Gastrocnemius medialis (tissue), 4 donors: ENCODE results near the gene ST7. TPM values are rescaled to one million over a fixed set of nuclear protein-coding genes. Genes with fewer than 3 reads are reported as not detected.

Experiments
- ATAC-seq, 2 donors: fragments of 150-250 bp; one replicate each; pipeline ENCODE4 v1.9.1; 2016
- DNase-seq, 2 donors: peaks; one replicate each; pipeline ENCODE4 v3.0.0-alpha.2; 2019
- H3K27ac ChIP-seq, 4 donors: fragments of 200-600 bp; sonication (generic); 1 replicate in 1 of 4; 2 replicates in 3 of 4; pipeline ENCODE4 v1.5.1; 2016 to 2018; ENCODE audit warnings: mild to moderate bottlenecking in 2 of 4, moderate library complexity in 1 of 4
- H3K27me3 ChIP-seq, 3 donors: fragments of 200-600 bp; sonication (generic) in 2 of 3; 1 replicate in 1 of 3; 2 replicates in 2 of 3; pipeline versions ENCODE4 v1.5.1 to v1.6.0; 2016 to 2019; ENCODE audit warnings: mild to moderate bottlenecking in 1 of 3, moderate library complexity in 1 of 3
- H3K36me3 ChIP-seq, 2 donors: fragments of 200-600 bp; sonication (generic) in 1 of 2; one replicate each; pipeline ENCODE4 v1.5.1; 2017 to 2018
- H3K4me1 ChIP-seq, 2 donors: fragments of 200-600 bp; sonication (generic) in 1 of 2; one replicate each; pipeline ENCODE4 v1.5.1; 2016 to 2017; ENCODE audit warnings: mild to moderate bottlenecking in 2 of 2
- H3K4me3 ChIP-seq, 4 donors: fragments of 200-600 bp; sonication (generic) in 3 of 4; 1 replicate in 1 of 4; 2 replicates in 3 of 4; pipeline ENCODE4 v1.5.1; 2016 to 2019; ENCODE audit warnings: mild to moderate bottlenecking in 2 of 4
- H3K9me3 ChIP-seq, 3 donors: fragments of 200-600 bp; sonication (generic) in 2 of 3; 1 replicate in 1 of 3; 2 replicates in 2 of 3; pipeline ENCODE4 v1.5.1; 2016 to 2019
- POLR2A ChIP-seq, 2 donors: fragments of 450-650 bp; IDR thresholded peaks; one replicate each; pipeline ENCODE4 v1.6.1; 2017; ENCODE audit warnings: antibody characterized with exemption in 2 of 2, mild to moderate bottlenecking in 2 of 2, moderate library complexity in 2 of 2
- in situ Hi-C, 4 donors: fragments of 200-750 bp; cut with MboI; loops; one replicate each; pipeline versions ENCODE4 v1.15.0 to v1.8.0; 2017; ENCODE audit warnings: low sequenced_read_pairs in 4 of 4
- intact Hi-C: fragments of 100-400 bp; cut with DNase I; formaldehyde crosslinking; loops from one replicate; pipeline ENCODE4 v1.15.1; 2023; ENCODE audit warnings: low total_unique reads
- total RNA-seq, 4 donors: library from RNA; depleted of rRNA; stranded (reverse); fragments of >200 nt; gene quantifications; one replicate each; pipeline versions ENCODE4 v1.1.0 to v1.2.3, GENCODE V29; 2016
- TF ChIP-seq, protein P1 (sequence below), 5 experiments: fragments of 450-650 bp in 3 of 5; fragments of 200-600 bp in 2 of 5; sonication (generic) in 2 of 5; IDR thresholded peaks in 4 of 5; conservative IDR thresholded peaks in 1 of 5; 1 replicate in 4 of 5; 2 replicates in 1 of 5; pipeline ENCODE4 v1.5.1; 2016 to 2019; ENCODE audit warnings: antibody characterized with exemption in 5 of 5, mild to moderate bottlenecking in 3 of 5, moderate library complexity in 3 of 5

The ST7 gene
- total RNA-seq, 4 donors from 2014 or later: 5.5 to 14.5 (median 11.9) TPM

GRCh38 chr7:117134889-117135552, 181.7 kb downstream of the ST7 start:
- no peaks in the 10 kb centered on the region for H3K9me3 ChIP-seq
- in situ Hi-C loops: no loop called here
- DNase-seq (no peak), ATAC-seq (no peak)
- no peaks in the 10 kb centered on the region for H3K27me3 ChIP-seq
- TF ChIP-seq, protein P1, sequence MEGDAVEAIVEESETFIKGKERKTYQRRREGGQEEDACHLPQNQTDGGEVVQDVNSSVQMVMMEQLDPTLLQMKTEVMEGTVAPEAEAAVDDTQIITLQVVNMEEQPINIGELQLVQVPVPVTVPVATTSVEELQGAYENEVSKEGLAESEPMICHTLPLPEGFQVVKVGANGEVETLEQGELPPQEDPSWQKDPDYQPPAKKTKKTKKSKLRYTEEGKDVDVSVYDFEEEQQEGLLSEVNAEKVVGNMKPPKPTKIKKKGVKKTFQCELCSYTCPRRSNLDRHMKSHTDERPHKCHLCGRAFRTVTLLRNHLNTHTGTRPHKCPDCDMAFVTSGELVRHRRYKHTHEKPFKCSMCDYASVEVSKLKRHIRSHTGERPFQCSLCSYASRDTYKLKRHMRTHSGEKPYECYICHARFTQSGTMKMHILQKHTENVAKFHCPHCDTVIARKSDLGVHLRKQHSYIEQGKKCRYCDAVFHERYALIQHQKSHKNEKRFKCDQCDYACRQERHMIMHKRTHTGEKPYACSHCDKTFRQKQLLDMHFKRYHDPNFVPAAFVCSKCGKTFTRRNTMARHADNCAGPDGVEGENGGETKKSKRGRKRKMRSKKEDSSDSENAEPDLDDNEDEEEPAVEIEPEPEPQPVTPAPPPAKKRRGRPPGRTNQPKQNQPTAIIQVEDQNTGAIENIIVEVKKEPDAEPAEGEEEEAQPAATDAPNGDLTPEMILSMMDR (IDR thresholded peaks at IDR 0.05 in 4 of 5, conservative IDR thresholded peaks at IDR 0.05 in 1 of 5): no peak
- TF ChIP-seq POLR2A (IDR thresholded peaks at IDR 0.05): no peak
- H3K36me3 ChIP-seq: peaks cover 0 to 12% of the 10 kb centered on the region in 2 donors
- no peak overlapping the region for H3K4me3 ChIP-seq
- H3K27ac ChIP-seq: no peak overlapping the region
- intact Hi-C loops: no loop called here
- H3K4me1 ChIP-seq: peaks cover 12 to 18% of the 10 kb centered on the region in 2 donors

DNA sequence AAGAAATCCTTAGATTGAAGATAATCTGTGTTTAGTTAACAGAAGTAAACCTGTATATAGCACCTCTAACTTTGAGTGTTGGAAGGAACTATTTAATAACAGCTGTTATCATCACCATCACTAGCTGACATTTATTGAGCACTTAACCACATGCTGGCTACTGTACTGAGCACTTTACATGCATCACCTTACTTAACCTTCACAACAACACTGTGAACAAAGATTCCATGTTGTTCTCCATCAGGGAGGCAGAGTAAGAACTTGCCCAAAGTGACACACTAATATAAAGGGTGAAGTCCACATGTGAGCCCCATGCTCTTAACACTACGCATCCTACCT, 182.2 kb downstream of the ST7 start:
- peaks cover 0 to 14% of the 10 kb centered on the region in 2 donors for H3K36me3 ChIP-seq
- DNase-seq (no peak), ATAC-seq (no peak)
- H3K27me3 ChIP-seq: no peaks in the 10 kb centered on the region
- no peaks in the 10 kb centered on the region for H3K9me3 ChIP-seq
- intact Hi-C loops: no loop called here
- no peak overlapping the region for H3K27ac ChIP-seq
- in situ Hi-C loops: no loop called here
- TF ChIP-seq, protein P1 (IDR thresholded peaks at IDR 0.05 in 4 of 5, conservative IDR thresholded peaks at IDR 0.05 in 1 of 5): no peak
- TF ChIP-seq POLR2A (IDR thresholded peaks at IDR 0.05): no peak
- no peak overlapping the region for H3K4me3 ChIP-seq
- H3K4me1 ChIP-seq: peaks cover 12 to 18% of the 10 kb centered on the region in 2 donors

GRCh38 chr7:117137868-117138267, 184.6 kb downstream of the ST7 start:
- peaks cover 0 to 24% of the 10 kb centered on the region in 2 donors for H3K36me3 ChIP-seq
- TF ChIP-seq, protein P1 (IDR thresholded peaks at IDR 0.05 in 4 of 5, conservative IDR thresholded peaks at IDR 0.05 in 1 of 5): no peak
- TF ChIP-seq POLR2A (IDR thresholded peaks at IDR 0.05): no peak
- H3K4me3 ChIP-seq: no peak overlapping the region
- DNase-seq: no peak
- H3K27ac ChIP-seq: no peak overlapping the region
- no peaks in the 10 kb centered on the region for H3K9me3 ChIP-seq
- H3K27me3 ChIP-seq: no peaks in the 10 kb centered on the region
- in situ Hi-C loops: no loop called here
- ATAC-seq: no peak
- H3K4me1 ChIP-seq: peaks cover 0 to under 1% of the 10 kb centered on the region in 2 donors
- intact Hi-C loops: no loop called here

- in situ Hi-C loops: no loop called here
- Histone ChIP-seq H3K27me3 (no peaks in the 10 kb centered on the region), H3K4me3 (no peak overlapping the region)
Measured at GRCh38 chr7:117138495-117138894, 185.2 kb downstream of the ST7 start.

More at GRCh38 chr7:117138495-117138894, 185.2 kb downstream of the ST7 start:
- intact Hi-C loops: no loop called here
- DNase-seq (no peak), ATAC-seq (no peak)
- TF ChIP-seq, protein P1 (IDR thresholded peaks at IDR 0.05 in 4 of 5, conservative IDR thresholded peaks at IDR 0.05 in 1 of 5): no peak
- no peak for TF ChIP-seq POLR2A (IDR thresholded peaks at IDR 0.05)
- no peaks in the 10 kb centered on the region for H3K9me3 ChIP-seq
- no peaks in the 10 kb centered on the region for H3K4me1 ChIP-seq
- no peak overlapping the region for H3K27ac ChIP-seq
- H3K36me3 ChIP-seq: peaks cover 3 to 26% of the 10 kb centered on the region in 2 donors
